HG03280 (cell line): Measurements from ENCODE around the gene NFIA.
"Not testable (repeated sequence)": the region's sequence is repeated elsewhere in the genome, so short reads cannot be mapped to it uniquely, and the experiment has no call there.

Source experiments
- ATAC-seq: cut with Tn5 transposase; IDR thresholded peaks from one replicate; pipeline ENCODE4 v1.9.1; 2021; ENCODE audit warnings: mild to moderate bottlenecking, moderate library complexity; ENCODE audit not compliant: unreplicated experiment

NFIA gene

DNA sequence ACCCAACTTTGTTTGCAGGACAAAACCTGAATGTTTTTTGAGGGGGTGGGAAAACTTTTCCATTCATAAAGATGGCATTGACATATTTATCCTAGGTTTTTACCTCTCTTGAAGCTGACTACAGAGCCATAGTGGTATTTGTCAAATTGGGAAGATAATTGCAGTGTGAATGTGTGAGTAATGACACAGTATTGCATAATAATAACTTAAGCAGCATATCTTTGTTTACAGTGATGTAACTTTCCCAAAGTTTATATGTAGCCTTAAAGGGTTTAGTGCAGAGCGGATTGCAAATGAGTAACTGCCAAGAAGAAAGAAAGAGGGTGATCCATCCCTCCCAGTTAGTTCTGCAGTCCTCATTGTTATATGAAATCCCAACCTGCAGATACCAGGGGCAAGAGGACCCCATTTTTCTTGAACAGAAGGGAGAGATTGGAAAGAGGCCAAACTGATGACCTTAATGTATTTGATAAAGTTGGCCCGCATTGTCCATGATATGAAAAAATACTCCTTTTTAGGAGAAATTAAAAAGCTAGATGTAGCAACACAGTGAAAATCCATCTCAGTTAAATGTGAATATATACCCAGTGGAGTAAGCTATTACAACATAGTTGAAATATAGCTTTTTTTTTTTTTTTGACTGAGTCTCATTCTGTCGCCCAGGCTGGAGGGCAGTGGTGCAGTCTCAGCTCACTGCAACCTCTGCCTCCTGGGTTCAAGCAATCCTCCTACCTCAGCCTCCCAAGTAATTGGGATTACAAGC is 23.7 kb upstream of the NFIA start:
- no peak for ATAC-seq

DNA sequence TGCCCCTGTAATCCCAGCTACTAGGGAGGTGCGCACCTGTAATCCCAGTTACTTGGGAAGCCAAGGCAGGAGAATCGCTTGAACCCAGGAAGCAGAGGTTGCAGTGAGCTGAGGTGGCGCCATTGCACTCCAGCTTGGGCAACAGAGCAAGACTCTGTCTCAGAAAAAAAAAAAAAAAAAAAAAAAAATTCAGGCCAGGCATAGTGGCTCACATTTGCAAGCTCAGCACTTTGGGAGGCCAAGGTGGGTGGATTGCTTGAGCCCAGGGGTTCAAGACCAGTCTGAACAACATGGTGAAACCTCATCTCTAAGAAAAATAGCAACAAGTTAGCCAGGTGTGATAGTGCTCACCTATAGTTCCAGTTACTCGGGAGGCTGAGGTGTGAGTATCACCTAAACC is 20.8 kb upstream of the NFIA start:
- not testable (repeated sequence) for ATAC-seq

DNA sequence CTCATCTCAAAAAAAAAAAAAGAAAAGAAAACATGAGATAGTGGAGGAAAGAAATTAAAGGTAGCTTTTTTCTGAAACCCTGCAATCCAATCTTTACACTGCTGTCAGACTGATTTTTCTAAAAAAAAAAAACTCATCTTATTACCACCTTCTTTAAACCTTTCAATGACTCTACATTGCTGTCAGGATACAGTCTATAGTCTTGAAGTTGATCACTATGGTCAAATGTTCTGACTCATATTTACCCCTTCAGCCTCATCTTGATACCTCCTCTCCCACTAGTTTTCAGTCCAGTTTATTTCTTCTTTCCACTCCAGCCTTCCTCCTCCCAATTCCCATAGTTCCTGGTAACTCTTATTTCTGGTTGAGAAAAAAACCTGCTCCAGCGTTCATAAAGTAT is 17.7 kb upstream of the NFIA start:
- ATAC-seq = no peak

DNA sequence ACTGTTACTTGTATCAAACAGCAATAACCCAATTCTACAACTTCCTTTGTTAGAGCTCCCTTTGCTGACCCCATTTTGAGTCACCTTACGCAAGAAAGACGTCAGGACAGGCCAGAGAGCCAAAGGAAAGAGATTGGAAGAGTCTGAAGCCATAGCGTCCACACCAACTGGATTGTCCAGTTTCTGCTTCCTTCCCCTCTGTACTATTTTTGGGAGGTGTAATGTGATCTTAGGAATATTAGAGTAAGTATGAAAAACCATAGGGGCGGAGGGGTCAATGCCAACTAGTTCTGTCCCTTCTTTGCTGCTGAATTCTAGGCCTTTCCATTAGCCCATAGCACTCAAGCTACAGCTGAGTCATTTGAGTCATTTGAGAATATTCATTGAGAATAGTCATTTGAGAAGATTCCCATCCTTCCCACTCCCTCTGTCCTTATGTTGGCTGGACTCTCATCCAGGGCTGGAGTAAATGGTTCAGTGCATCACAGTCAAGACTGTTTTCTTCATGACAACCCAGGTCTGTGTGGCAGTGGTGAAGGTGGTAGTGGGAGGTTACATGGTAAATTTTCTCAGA is 14.8 kb upstream of the NFIA start:
- no peak for ATAC-seq

DNA sequence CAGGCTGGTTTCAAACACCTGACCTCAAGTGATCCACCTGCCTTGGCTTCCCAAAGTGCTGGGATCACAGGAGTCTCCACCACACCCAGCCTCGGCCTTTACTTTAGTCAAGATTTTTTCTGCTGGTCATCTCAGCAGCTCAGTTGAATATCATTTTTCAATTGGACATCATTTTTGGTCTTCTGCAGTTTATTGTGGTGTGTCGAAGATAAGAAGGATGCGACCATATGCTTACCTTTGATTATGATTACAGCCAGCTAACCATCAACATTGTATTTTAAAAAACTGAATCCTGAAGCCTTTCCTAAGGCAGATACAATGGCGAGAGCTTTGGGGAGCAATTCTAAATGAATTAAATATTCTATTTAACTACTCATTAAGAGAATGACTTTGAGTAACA is 12.3 kb upstream of the NFIA start:
- no peak for ATAC-seq

DNA sequence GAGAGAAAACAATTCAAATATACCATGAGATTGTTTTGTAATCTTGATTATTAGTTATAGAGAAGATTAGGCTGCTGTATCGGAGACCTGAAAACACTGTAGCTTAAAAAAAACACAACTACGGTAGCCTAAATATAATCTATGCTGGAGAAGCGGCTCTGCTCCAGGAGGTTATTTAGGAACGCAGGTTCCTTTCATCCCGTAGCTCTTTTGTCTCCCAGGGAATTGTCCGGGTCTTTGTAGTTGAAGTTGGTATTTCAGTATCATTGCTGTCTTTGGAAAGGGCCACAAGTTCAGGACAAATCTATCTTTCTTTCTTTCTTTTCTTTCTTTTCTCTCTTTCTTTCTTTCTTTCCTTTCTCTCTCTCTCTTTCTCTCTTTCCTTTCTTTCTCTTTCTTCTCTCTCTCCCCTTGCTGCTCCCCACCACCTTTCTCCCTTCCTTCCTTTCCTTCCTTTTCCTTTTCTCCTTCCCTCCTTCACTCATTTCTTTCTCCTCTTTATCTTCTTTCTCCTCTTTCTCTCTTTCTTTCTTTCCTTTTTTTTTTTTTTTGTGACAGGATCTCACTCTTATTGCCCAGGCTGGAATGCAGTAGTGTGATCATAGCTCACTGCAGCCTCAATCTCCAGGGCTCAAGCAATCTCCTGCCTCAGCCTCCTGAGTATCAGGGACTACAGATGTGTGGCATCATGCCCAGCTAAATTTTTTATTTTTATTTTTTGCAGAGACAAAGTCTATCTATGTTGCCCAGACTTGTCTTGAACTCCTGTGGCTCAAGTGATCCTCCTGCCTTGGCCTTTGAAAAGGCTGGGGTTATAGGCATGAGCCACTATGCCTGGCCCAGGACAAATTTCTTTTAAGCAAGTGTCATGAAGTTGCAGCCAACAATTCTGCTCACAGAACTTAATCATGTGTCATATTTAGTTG is 10.9 kb upstream of the NFIA start:
- ATAC-seq = no peak

DNA sequence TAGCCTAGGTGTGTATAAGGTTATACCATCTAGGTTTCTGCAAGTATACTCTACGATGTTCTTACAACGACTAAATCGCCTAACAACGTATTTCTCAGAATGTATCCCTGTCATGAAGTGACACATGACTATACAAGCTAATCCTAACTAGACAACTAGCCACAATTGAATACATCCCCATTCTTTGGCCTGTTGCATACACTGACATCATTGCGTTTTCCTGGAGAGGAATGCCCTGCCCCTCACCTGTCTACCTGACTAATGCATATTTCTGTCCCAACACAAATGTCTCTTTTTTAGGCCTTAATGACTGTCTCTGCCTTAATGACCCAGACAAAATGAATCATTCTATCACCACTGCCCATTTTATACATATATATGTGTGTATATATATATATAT is 8.5 kb upstream of the NFIA start:
- no peak for ATAC-seq

DNA sequence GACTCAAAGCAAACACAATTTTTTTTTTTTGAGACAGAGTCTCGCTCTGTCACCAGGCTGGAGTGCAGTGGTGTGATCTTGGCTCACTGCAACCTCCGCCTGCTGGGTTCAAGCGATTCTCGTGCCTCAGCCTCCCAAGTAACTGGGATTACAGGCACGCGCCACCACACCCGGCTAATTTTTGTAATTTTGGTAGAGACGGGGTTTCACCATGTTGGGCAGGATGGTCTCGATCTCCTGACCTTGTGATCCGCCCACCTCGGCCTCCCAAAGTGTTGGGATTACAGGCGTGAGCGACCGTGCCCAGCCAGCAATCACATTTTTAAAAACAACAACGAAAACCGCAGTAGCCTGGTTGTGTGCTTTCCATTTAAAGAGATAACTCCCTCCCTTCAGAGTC is 6.5 kb upstream of the NFIA start:
- ATAC-seq = not testable (repeated sequence)

DNA sequence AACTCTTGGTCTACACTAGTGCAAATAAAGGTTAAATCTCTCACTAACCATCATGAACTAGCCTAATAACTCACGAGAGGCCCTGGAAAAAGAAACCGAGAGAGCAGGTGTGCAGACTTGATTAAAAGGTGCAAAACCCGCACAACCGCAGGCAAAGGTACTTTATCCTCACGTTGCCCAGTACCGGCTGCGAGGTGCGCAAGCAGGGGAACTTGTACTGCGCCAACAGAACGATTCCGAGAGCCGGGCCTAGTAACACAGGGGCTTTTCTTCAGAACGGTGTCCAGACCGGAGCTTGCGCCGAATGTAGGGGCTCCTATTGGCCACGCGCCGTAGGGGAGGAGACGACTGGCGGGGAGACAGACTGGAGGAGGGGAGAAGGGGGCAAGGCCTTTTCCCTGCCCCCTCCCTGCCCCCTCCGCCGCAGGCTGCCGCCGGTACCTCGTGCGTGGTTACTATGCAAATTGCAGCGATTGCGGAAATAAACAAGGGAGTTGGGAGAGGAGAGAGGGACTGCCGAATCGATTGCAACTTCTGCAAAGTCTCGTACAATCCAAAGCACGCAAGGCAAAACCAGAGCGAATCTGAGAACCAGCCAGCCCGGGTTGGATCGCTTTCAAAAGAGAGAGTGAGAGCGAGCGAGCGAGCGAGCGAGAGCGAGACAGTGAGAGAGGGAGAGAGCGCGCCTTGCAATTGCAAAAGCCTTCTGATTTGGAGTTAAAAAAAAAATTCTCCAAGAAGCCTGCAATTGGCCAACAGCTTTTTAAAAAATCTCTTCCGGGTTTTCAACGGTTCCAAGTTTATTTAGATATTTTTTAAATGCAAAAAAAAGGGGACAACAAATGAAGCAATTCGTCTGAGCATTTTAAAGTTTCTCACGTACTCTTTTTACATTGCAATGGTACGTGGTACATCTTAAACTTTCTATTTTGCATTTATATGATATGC is 5.4 kb upstream of the NFIA start:
- ATAC-seq = peak; percentile 71

DNA sequence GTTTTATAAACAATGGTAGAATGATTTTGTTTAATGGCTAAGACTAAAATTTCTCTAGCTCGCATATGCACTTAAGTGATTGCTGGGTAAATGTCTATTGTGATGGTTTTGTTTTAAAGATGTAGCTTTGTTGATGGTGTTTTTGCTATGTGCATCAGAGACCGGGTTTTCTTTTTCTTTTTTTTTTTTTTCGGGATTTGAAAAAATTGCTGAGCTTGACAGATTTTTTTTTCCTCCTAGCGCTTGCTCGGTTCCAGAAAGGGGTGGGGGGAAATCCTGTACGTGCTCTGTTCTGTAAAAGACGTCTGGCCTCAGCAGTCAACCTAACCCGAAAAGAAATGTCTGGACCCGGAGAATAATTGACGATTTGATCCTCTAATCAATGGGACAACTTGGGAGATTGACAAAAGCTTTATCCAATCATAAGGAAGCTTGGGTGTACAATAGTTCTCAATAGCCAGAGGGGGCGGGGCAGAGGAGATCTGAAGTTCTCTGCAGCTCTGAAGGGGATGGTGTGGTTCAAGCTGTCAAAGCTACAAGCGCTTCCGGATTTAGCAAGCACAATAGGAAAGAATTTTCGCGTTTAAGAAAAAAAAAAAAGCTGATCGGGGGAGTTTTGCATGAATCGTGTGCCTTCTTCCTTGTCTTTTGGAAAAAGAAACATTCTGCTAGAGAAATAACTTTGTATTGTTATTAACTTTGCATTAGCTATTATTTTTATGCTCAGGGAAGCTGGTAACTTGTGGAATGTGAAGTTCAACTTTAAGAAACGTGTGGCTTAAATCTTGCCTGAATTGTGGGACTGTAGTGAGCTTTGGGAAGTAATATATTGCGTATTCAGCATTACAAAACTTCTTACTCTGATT is 4.5 kb upstream of the NFIA start:
- peak; percentile 60 for ATAC-seq

DNA sequence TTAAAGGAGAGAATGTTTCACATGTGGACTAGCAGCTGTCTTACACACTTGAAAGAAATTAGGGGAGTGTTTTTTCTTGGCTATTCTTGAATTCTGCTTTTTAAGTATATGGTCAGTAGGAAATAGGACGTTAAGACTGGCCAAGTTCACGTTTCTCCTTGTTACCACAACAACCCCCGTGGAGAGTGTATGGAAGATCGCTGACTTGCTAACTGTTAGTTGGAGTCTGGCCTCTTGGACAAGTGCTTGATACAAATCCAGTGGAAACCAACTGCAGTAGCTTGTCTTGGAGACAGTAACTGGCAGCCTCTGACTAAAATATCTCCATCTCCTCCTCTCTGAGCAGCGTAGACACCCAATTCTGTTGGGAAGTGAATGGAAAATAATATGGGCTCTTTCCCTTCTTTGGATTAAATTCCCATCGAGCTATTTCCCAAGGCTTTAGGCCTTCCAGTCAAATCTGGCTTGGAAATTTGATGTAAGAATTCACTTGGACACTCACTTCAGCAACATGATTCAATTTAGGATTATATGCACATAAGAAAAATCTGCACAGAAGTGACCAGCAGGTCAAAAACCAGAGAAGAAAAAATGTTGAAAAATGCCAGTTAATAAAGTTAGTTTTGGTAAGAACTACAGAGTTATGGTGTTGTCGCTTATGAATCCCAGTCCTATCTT is 3.6 kb upstream of the NFIA start:
- no peak for ATAC-seq

DNA sequence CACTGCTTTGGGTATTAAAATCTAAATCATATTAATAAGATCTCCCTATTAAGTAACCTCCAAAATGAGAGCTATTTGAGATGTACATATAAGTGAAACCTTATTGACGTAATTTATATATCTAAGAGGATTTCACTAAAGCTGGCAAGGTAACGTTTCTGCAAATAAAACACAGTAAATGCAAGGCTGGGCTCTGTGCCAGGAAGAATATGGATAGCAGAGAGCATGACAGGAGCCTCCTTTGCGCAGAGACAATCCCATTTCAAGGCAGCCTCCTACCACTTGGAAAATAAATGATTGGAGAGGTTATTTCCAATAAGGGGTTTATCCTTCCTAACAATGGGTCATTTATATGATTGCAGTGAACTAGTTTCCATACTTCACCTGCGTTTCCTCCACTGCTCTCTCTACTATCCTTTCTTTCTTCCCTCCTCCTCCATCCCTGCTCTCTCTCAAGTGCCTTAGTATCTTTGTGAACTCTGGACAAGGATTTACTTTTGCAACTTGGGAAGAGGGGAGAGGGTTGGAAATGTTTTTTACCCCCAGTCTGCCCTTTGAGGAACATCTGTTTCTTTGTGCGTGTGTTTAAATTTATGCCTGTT is 3.0 kb upstream of the NFIA start:
- ATAC-seq = no peak

DNA sequence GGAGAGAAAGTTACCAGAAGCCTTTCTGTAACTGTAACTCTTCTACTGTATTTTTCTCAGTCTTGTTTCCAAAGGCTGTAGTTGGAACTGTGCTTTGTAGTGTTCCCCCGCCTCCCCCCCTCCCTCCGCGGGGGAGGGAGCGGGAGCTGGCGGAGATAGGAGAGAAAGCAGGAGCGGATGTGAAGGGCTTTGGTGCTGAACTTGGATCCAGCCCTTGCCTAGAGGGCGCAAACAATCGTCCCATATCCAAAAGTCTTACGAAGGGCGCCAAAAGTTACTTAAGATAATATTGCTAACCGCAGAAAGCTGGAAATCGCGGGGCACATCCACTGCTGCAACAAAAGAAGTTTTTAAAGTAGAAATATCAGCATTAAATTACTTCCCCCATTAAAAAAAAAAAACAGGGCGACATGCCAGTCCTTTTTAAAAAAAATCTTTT is 2.4 kb upstream of the NFIA start:
- no peak for ATAC-seq

DNA sequence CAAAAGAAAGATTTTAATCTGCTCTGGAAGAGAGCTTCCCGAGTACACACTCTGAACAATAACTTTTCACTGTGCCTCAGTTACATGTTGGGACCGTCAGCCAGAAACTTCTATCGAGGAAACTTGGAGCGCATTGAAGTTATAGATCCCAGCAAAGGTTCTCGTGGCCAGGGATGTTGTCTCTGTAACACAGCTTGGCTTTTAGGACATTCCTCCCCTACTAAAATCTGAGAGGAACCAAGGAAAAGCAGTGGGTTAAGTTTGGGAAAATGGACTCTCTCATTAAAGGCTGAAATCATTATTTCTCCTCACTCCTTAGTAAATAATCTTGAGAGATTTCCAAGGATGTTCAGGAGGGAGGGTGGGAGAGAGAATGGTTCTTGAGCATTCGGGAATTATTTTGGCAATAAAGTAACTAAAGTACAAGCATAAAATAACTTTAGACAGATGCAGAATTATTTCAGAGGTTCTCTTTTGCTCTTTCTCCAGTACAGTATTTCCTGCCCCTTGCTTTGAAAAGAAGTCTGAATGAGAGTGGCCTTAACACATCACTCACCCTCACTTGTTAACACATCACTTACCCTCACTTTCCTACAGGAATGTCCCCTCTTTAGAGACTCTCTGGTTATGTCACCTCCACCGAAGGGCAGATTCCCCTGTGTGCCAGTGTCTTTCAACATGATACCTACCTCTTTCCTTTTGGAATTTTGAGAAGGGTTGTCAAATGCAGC is 1.8 kb upstream of the NFIA start:
- no peak for ATAC-seq

DNA sequence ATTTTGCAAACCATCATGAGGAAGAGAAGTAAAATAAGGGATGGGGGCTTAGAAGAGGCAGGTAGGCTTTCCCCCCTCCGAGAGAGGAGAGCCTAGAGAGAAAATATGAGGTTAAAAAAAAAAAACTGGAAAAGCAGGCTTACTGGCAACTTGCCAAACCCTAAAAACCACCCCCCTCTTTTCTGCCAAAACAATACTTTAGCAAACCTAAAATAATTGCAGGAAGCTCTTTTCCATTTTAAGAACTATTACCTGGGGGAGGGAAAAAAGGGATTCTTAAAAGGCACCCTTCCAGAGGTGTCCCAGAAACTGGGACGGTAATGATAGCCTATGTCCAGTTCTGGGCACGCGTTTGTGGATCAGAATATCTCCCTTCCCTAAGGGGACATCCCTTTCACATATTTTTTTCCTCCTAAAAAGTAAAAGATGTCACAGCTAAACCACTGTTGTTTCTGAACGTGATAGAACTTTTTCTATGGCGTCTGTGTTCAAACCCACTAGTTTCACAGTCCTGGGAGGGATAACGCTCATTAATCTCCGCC is 1.1 kb upstream of the NFIA start:
- ATAC-seq = no peak

DNA sequence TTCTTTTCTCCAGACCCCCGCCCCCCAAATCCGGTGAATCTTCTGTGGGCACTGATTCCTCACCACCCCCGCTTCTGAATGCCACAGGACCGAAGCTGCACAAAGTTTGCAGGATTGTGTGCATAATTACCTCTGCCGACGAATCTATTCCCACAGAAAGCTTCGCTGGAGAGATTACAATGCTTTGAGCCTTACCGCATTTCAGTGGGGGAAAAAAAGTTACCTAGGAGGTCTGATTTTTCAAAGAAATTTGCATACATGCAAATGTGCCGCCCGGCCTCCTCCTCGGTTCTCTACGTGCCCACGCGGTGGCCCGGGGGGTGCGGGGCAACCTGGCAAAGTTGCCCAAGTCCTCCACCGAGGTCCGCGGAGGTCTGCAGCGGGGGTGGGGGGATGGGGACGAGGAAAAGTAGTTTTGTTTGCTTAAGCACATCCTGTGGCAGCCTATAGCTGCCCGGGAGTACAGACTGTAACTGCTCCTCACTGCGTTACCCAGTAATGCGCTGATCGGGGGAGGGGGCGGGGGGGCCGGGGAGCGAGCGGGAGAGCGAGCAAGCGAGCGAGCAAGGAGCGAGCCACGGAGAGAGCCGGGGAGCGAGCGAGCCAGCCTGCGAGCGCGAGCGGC is 563 bp upstream of the NFIA start:
- ATAC-seq = no peak
